NCI-H1436 (cell line): ENCODE data around the gene HMX2.
"Not testable (repeated sequence)": the region's sequence is repeated elsewhere in the genome, so short reads cannot be mapped to it uniquely, and the experiment has no call there.

ENCODE experiments used
- DNase-seq: peaks from one replicate; lab custom pipeline; 2025; lab: John Stamatoyannopoulos, UW

The HMX2 gene

DNA sequence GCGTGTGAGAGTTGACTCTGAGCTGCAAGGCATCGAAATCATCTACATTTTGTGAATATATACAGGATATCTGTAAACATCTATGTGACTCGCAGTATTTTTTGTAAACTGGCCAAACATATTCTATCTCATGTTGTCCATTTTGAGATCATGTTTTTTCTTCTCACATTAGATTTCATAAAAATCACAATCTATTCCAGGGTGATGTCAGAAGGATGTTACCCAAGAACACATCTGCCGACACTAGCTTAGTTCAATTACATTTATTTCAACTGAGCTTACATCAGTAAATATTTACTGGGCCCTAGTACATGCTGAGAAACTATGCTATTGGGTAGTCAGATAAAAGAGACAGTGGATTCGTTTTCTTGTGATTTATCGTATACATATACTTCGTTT lies 3.8 kb downstream of the HMX2 start:
- no peak for DNase-seq

DNA sequence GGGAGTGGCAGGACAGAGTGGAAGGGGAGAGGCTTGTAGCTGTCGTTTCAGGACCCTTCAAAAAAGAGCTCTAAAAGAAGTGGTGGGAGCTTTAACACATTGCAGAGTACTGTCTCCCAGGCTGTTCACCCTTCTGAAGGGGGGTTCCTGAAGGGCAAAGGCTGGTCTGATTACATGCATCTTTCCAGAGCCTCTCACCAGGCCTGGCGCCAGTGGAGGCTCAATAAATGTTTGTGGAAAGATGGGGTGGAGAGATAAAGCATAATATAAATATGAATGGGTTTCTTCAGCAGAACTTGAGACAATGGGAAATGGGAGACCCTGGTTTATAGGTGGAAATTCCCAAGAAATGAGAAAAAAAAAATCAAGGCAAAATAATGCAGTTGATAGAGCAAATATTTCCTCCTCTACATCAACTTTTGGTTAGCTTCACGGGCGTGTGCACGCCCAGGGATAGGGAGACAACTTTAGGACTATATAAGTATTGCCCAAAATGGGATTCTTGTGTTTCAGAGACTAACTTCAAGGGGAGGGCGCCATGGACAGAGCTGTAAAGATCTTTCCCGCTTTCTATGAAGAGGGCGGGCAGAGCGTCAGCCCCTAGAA lies 5.7 kb downstream of the HMX2 start:
- DNase-seq = no peak

- DNase-seq = peak; percentile 100
Observed at GRCh38 chr10:123154092-123154710, 6.3 kb downstream of the HMX2 start, which contains the start of gene BUB3. Gene BUB3, plus strand, starts transcription at chr10:123154402. Its CDS starts 516 bp downstream, at chr10:123154918.

GRCh38 chr10:123154711-123155505 lies 7.0 kb downstream of the HMX2 start:
- peak; percentile 40 for DNase-seq

DNA sequence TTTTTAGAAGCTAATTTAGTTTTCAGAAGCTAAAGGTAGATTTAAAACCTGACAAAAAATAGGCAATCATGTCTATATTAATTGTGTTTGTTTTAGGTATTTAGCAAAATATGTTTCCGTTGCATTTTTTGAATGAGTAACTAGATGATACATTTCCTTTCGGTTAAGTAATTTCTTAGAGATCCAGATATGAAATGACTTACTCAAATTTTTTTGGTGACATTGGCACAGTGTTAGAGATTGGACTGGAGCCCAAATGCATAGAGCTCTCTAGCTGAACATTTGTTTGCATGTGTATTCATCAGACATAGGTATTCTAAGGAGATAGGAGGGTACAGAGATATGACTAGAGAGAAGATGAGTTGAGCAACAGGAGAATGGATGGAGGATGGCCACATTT lies 8.1 kb downstream of the HMX2 start:
- DNase-seq = no peak

DNA sequence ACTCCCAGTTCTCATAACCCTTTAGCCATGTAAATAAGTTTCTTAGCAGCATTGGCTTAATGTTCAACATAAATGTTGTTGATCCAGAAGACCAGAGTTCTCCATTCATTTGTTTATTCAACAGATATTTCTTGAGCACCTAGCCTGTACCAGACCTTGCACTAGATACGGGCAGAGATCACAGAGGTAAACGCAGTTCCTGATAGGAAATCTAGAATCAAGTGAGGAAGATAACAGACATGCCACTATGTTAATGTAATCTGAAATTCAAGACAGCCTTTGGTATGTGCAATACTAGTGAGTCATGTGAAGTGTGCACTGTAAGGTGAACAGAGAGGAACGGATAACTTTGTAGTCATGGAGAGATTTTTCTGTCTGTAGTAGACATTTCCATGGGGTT lies 9.3 kb downstream of the HMX2 start:
- no peak for DNase-seq

- no peak for DNase-seq
Observed at GRCh38 chr10:123158682-123159081, 10.7 kb downstream of the HMX2 start.

GRCh38 chr10:123160311-123160980 lies 12.5 kb downstream of the HMX2 start:
- no peak for DNase-seq

GRCh38 chr10:123164319-123164718 lies 16.4 kb downstream of the HMX2 start:
- no peak for DNase-seq

DNA sequence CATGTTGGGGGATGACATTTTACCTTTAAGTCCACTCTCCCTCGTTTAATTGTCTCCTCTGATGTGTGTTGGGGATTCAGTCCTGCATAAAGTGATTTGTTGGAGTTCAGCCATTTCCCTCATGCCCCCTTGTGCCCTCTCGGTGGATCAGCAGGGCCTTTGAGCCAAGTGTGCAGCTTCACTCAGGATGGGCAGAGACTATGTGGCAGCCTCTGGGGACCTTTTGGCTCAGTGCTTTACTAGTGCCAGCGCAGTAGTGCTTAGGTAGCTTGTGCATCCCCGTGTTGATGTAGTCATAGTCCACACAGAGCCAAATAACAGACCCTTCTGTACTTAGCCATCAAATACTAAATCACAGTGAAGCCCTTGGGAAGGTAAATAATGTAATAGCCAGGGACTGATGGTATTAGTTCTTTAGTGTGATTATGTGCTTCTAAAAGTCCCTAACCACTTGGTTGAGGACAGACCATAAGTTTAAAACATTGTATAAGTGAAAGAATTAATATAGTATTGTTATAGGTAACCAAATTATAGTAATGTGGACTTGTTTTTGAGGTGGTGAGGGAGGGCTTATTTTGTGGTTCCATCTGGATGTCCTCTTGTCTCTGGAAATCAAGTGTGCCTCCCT lies 17.6 kb downstream of the HMX2 start:
- DNase-seq = peak; percentile 64

- no peak for DNase-seq
Observed at GRCh38 chr10:123166618-123167017, 18.7 kb downstream of the HMX2 start.

GRCh38 chr10:123170961-123171360 lies 23.0 kb downstream of the HMX2 start:
- DNase-seq = no peak

DNA sequence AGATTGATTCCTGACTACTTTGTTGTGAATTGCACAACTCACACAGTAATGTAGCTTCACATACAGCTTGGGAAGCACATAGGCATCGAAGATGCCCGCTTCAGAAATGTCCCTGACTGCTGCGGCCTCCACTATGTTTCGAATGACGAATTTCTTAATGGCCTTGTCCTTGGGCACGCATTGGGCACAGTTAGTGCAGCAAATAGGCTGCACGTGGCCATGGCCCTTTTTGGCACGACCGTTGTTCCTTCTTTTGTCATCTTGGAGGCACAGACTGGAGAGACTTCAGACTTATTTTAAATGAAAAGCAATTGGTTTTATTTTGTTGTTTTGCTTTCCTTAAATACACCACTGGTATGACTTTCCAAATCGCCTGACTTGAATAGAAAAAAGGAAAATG lies 23.7 kb downstream of the HMX2 start:
- not testable (repeated sequence) for DNase-seq

GRCh38 chr10:123175389-123176387 lies 27.8 kb downstream of the HMX2 start:
- DNase-seq = no peak

- not testable (repeated sequence) for DNase-seq
Observed at GRCh38 chr10:123178390-123178789, 30.5 kb downstream of the HMX2 start.

DNA sequence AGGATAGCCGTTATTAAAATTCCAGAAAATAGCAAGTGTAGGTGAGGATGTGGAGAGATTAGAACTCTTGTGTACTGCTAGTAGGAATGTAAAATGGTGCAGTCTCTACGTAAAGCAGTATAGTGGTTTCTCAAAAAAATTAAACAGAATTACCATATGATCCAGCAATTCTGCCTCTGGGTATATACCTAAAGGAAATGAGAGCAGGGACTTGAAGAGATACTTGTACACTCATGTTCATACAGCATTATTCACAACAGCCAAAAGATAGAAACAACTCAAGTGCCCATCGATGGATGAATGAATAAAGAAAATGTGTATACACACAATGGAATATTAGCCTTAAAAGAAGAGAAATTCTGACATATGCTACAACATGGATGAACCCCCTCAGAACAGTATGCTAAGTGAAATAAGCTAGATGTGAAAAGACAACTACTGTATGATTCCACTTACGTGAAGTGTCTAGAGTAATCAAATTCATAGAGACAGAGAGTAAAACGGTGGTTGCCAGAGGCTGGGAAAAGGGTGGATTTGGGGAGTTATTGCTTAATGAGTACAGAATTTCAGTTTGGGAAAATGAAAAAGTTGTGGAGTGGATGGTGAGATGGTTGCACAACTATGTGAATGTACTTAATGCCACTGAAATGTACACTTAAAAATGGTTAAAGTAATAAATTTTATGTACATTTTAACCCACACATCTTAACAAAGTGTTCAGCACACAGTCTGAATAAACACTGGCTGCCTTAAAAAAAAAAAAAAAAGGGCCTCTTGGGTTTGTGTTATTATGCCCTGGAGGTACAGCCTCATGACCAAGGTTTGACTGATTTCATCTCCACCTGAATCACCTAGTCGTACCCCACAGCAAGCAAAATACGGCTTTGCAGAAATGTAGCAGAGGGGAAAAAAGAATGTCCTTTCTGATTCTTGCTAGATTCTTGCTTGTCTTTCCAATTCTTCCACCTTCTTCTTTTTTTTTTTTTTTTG lies 32.5 kb downstream of the HMX2 start:
- no peak for DNase-seq

- no peak for DNase-seq
Observed at GRCh38 chr10:123183724-123184123, 35.8 kb downstream of the HMX2 start.

- DNase-seq = peak; percentile 93
Observed at GRCh38 chr10:123187781-123188180, 39.8 kb downstream of the HMX2 start.

- DNase-seq = no peak
Observed at GRCh38 chr10:123191886-123192285, 44.0 kb downstream of the HMX2 start.

DNA sequence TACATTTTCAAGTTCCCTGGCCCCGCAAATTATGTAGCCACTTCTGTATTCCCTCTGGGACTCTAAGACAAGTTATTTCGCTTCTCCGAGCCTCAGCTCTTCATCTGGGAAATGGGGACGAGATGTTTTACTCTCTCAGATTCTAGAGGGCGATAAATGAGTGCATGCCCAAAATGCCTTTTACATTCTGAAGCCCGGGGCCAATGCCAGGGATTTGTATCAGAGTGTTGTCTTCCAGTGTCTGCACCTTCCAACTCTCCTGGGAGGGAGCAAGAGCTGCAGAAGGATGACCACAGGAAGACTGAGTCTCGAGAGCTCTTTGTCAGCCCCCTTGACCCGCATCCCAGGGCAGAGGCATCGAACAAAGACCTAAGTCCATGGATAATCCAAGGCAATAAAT lies 46.1 kb downstream of the HMX2 start:
- DNase-seq = no peak
